ENCODE results near the gene ANO6.

GRCh38 chr12:45248095-45248494 is 32.2 kb downstream of the ANO6 start:
- TF ChIP-seq, protein P1, sequence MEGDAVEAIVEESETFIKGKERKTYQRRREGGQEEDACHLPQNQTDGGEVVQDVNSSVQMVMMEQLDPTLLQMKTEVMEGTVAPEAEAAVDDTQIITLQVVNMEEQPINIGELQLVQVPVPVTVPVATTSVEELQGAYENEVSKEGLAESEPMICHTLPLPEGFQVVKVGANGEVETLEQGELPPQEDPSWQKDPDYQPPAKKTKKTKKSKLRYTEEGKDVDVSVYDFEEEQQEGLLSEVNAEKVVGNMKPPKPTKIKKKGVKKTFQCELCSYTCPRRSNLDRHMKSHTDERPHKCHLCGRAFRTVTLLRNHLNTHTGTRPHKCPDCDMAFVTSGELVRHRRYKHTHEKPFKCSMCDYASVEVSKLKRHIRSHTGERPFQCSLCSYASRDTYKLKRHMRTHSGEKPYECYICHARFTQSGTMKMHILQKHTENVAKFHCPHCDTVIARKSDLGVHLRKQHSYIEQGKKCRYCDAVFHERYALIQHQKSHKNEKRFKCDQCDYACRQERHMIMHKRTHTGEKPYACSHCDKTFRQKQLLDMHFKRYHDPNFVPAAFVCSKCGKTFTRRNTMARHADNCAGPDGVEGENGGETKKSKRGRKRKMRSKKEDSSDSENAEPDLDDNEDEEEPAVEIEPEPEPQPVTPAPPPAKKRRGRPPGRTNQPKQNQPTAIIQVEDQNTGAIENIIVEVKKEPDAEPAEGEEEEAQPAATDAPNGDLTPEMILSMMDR (conservative IDR thresholded peaks at IDR 0.05) = no peak
- no peak for TF ChIP-seq ZFX (IDR thresholded peaks at IDR 0.05)
